KBM-7 (cell line): ENCODE results near the gene SQOR.
A peak's percentile ranks its signal among the peaks of the same experiment; 100 is the strongest.
"Not testable (repeated sequence)": the region's sequence is repeated elsewhere in the genome, so short reads cannot be mapped to it uniquely, and the experiment has no call there.

Experiments
- DNase-seq: peaks from one replicate; pipeline ENCODE4 v3.0.0-alpha.2; 2015
- in situ Hi-C: fragments of 300-500 bp; cut with MboI; formaldehyde crosslinking; loops from 2 replicates; pipeline ENCODE4 v1.14.3; 2020; ENCODE audit warnings: low sequenced_read_pairs, low pct_unique_long_range_greater_than_20kb, mixed read lengths

Gene SQOR

DNA sequence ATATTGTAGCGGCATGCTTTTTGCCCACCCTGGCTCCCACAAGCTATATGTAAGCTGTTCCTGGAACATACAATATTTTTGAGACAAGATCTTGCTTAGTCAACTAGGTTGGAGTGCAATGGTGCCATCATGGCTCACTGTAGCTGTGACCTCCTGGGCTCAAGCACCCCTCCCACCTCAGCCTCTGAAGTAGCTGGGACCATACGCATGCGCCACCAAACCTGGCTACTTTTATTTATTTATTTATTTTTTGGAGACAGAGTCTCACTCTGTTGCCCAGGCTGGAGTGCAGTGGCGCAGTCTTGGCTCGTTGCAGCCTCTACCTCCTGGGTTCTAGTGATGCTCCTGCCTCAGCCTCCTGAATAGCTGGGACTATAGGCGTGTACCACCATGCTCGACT, 6.7 kb upstream of the SQOR start:
- in situ Hi-C loops, result no loop called here
- DNase-seq, result no peak

DNA sequence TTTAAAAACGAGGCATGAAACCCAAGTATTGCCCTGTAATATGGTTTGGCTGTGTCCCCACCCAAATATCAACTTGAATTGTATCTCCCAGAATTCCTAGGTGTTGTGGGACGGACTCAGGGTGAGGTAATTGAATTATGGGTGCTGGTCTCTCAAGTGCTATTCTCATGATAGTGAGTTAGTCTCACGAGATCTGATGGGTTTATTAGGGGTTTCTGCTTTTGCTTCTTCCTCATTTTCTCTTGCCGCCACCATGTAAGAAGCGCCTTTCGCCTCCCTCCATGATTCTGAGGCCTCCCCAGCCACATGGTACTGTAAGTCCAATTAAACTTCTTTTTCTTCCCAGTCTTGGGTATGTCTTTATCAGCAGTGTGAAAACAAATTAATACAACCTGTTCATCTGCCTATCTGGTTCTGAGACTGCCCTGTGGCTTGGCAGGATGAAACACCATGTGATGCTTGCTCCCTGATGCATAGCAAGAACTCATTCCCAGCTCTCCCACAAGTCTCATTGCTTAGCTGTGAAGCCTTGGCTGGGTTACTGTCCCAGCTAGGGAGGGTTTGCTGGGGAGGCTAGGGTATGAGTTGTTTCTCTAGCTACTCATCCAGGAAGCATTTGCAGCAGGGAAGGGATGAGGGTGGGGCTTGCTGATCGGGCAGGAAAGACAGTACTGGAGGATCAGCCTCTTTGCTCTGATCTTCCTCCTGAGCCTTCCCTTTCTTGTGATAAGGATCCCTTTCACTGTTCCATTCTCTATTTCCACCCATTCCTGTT, 3.7 kb upstream of the SQOR start:
- in situ Hi-C loops, result no loop called here
- DNase-seq, result no peak

DNA sequence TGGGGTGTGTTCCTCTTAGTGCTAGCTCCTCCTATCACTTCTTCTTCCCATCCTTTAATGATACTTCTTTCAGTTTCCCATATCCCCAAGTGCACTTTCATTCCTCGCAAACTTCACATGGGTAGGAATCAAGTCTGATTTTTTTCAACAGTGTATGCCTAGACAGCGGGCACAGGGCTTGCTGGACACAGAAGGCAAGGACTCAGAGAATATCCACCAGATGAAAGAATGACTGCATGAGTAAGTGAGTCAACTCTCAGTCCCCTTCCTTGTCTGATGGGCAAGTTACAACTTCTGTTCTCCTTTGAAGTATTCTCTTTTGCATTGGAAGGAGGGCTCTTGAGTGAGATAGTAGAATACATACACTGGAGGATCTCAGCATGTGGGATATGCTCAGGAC, 3.1 kb upstream of the SQOR start:
- no peak for DNase-seq
- in situ Hi-C loops, result no loop called here

DNA sequence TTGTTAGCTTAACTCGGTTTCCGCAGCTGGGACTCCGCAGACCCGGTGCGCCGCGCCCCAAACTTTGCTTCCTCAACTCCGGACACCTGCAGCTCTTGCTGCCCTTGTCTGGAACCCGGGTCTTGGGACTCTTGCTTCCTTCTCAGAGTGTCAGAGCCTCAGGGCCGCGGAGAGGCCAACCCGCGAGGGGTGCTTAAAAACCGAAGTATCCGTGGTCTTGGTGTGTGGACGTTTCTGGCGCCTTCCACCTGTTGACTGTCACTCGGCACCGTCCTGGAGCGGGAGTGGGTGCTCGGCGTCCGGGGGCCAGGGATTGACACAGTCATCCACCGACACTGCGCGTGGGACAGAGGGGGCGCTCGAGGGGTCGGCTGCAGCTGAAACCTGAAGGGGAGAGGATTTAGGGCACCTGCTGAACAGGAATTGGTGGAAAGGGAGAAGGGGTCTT, 386 bp downstream of the SQOR start:
- in situ Hi-C loops, result no loop called here
- peak; percentile 80 for DNase-seq

DNA sequence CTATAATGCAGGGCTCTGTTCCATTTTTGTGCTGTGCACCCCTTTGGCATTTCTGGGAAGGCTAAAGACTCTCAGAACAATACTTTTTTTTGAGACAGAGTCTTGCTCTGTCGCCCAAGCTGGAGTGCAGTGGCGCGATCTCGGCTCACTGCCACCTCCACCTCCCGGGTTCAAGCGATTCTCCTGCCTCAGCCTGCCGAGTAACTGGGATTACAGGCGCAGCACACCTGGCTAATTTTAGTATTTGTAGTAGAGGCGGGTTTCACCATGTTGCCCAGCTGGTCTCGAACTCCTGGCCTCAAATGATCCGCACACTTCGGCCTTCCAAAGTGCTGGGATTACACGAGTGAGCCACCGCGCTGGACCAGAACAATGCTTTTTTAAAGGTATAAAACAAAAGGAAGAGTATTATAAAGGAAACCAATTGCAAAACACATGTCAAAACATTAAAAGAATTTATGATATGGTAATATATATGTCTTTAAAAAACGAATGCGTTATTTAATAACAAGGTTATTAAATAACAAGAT, 999 bp downstream of the SQOR start:
- in situ Hi-C loops, result no loop called here
- no peak for DNase-seq

- no peak for DNase-seq
- in situ Hi-C loops, result no loop called here
Observed at GRCh38 chr15:45637141-45637540, 2.3 kb downstream of the SQOR start.

DNA sequence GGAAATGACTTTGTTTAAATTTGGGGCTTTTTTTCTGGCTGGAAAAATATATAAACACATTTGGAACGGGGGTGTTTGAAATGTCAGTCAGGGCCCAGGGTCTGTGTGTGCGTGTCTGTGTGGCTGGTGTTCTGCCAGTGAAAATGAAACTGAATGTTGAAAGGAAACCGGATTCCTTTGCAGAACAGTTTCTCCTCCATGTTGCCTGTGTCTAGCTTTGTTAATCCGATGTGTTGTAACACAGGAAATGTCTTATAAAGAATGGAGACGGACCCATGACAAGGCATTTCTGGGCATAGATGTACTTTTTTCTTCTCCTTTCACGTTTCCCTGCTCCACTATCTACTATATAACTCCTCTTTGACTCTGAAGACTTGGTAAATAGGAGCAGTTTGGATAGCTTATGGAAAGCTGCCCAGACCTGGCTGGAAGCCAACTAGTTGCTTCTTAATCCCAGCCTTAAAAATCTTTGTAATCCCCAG, 2.8 kb downstream of the SQOR start:
- DNase-seq, result peak; percentile 90
- in situ Hi-C loops, result no loop called here

DNA sequence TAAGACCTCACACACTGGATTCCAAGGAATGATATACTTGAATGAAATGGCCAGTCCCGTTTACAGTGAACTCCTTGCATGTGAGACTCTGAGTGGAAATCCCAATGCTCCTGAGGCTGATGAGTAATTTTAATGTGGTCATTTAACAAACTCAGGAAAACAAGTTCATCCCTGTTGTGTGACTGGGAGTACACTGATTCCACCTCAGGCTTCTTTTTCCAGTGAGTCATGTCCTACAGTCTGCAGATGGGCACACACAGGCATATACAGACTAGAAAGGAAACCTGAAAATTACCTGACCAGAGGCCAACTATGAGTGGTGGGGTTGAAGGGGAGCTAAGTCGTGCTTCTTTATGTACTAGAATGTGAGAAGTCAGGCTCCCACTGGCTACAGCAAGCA, 5.8 kb downstream of the SQOR start:
- in situ Hi-C loops, result no loop called here
- no peak for DNase-seq

GRCh38 chr15:45641374-45641781, 6.5 kb downstream of the SQOR start:
- in situ Hi-C loops, result no loop called here
- DNase-seq, result no peak

DNA sequence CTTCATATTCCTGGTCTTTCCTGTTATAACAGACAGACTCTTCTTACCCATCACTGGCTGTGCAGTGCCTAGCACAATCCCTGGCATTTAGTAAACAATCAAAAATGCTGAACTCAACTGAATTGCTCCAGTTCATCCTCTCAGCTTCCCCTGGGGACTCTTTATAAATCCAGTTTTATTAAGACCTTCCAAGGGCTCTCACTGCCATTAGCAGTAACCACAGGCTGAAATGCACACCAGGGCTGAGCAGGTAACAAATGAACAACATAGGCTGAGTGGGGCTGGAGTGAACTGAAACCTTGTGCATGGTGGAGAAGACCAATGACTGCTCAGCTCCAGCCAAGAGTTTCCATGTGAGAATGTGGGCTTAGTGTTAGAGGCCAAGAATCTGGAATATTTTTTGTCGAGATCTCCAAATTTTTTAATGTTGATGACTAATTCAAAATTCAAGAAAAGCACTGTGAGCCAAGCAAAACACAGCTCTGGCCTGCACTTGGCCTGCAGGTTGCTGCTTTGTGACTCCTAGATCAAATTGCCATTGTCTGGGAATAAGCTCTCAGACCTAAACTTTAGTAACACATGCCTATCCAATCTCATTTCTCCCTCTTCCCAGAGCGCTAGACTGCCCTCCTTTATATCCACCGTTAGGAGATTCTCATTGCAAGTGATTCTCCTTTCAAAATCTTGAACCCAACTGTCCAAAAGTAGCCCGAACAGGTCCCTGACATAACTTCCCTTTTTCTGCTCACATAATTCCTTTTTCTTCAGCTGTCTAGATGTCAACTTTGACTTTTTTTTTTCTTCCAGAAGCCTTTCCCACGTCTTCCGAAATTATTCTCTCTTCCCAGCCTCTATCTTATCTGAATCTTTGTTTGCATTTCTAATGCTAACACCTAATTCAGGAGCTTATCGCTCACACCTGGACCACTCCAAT, 7.4 kb downstream of the SQOR start:
- DNase-seq, result peak; percentile 54
- in situ Hi-C loops, result no loop called here

- no peak for DNase-seq
- in situ Hi-C loops, result no loop called here
Observed at GRCh38 chr15:45644437-45644836, 9.6 kb downstream of the SQOR start.

- in situ Hi-C loops, result no loop called here
- no peak for DNase-seq
Observed at GRCh38 chr15:45645026-45645980, 10.5 kb downstream of the SQOR start.

- no peak for DNase-seq
- in situ Hi-C loops, result no loop called here
Observed at GRCh38 chr15:45646220-45646619, 11.4 kb downstream of the SQOR start.

DNA sequence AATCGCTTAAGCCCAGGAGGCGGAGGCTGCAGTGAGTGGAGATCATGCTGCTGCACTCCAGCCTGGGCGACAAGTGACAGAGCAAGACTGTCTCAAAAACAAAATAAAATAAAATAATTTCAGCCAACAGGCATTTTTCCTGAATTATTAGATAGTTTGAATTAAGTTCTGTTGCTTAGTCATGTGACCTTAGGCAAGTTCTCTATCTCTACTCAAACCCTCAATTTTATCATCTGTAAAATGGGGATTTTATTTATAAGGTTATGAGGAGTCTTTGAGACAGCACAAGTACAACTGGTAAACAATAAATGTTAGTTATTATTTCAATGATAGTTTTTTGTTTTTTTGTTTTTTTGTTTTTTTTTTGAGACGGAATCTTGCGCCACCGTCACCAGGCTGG, 13.0 kb downstream of the SQOR start:
- no peak for DNase-seq
- in situ Hi-C loops, result no loop called here

DNA sequence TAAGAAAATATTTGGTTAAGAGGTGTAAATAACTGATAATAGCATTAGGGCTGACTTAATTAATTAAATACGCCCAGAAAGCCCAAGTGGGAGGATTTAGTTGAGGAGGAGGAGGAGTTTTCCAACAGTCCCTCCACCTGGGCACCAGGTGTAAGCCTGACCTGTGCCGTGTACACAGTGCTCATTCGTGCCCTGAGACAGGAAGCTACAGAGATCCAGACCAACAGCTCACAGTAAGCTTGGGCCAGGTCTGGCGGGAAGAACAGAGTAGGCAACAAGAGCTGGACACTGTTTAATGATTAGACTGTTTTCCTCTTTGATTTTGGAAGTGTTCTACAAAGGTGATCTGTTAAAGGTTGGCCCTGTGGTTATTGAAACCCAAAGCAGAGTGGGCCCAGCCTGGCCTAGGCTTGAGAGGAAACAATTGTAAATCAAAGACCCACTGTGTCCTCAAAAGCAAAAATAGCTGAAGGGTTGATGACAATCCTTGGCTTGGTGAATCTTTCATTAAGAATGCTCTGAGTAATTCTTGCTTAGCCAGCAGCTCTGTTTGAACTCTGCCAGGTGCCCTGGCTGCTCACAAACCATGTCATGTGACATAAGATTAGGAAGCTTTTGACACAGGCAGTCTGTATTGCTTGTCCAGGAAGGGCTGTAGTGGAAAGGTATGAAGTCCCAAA, 13.8 kb downstream of the SQOR start:
- in situ Hi-C loops, result no loop called here
- no peak for DNase-seq

- in situ Hi-C loops, result not testable (repeated sequence)
- peak; percentile 39 for DNase-seq
Observed at GRCh38 chr15:45650007-45650406, 15.2 kb downstream of the SQOR start.

DNA sequence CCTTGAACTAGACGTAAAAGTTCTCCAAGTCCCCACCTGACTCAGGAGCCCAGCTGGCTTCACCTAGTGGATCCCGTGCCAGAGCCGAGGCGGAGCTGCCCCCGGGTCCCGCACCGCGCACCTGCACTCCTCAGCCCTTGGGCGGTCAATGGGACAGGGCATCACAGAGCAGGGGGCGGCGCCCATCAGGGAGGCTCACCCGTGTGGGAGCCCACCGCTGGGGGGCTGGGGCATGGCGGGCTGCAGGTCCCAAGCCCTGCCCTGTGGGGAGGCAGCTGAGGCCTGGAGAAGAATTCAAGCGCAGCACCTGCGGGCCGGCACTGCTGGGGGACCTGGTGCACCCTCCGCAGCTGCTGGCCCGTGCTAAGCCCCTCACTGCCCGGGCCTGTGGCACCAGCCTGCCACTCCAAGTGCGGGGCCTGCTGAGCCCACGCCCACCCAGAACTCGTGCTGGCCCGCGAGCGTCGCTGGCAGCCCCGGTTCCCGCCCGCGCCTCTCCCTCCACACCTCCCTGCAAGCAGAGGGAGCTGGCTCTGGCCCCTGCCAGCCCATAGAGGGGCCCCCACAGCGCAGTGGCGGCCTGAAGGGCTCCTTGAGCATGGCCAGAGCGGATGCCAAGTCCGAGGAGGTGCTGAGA, 16.2 kb downstream of the SQOR start:
- in situ Hi-C loops, result no loop called here
- no peak for DNase-seq
